Measurements from ENCODE around the gene CNTNAP2.
"Not testable (repeated sequence)": the region's sequence is repeated elsewhere in the genome, so short reads cannot be mapped to it uniquely, and the experiment has no call there.

CNTNAP2 gene

GRCh38 chr7:148028165-148028564 is 1911.6 kb downstream of the CNTNAP2 start:
- no peak for DNase-seq (ENCODE audit: low spot score)

GRCh38 chr7:148031019-148031418 is 1914.4 kb downstream of the CNTNAP2 start:
- no peak for DNase-seq (ENCODE audit: low spot score)

- DNase-seq (ENCODE audit: low spot score): no peak
These were observed 1915.2 kb downstream of the CNTNAP2 start for GRCh38 chr7:148031811-148032210.

GRCh38 chr7:148035950-148036349 is 1919.3 kb downstream of the CNTNAP2 start:
- DNase-seq (ENCODE audit: low spot score): no peak

- no peak for DNase-seq (ENCODE audit: low spot score)
These were observed 1920.4 kb downstream of the CNTNAP2 start for GRCh38 chr7:148037044-148037443.

GRCh38 chr7:148041156-148041555 is 1924.6 kb downstream of the CNTNAP2 start:
- no peak for DNase-seq (ENCODE audit: low spot score)

GRCh38 chr7:148042935-148043631 is 1926.5 kb downstream of the CNTNAP2 start:
- peak; percentile 66 for DNase-seq (ENCODE audit: low spot score)

GRCh38 chr7:148044173-148044572 is 1927.6 kb downstream of the CNTNAP2 start:
- no peak for DNase-seq (ENCODE audit: low spot score)

GRCh38 chr7:148045521-148045920 is 1928.9 kb downstream of the CNTNAP2 start:
- DNase-seq (ENCODE audit: low spot score): no peak

GRCh38 chr7:148049068-148049467 is 1932.5 kb downstream of the CNTNAP2 start:
- no peak for DNase-seq (ENCODE audit: low spot score)

GRCh38 chr7:148050492-148051158 is 1934.0 kb downstream of the CNTNAP2 start:
- DNase-seq (ENCODE audit: low spot score): no peak

- no peak for DNase-seq (ENCODE audit: low spot score)
These were observed 1939.8 kb downstream of the CNTNAP2 start for GRCh38 chr7:148056406-148056805.

GRCh38 chr7:148058092-148058491 is 1941.5 kb downstream of the CNTNAP2 start:
- DNase-seq (ENCODE audit: low spot score): no peak

- no peak for DNase-seq (ENCODE audit: low spot score)
These were observed 1942.2 kb downstream of the CNTNAP2 start for GRCh38 chr7:148058753-148059152.

- no peak for DNase-seq (ENCODE audit: low spot score)
These were observed 1944.1 kb downstream of the CNTNAP2 start for GRCh38 chr7:148060724-148061123.

- DNase-seq (ENCODE audit: low spot score): not testable (repeated sequence)
These were observed 1961.5 kb downstream of the CNTNAP2 start for GRCh38 chr7:148078111-148078510.

- no peak for DNase-seq (ENCODE audit: low spot score)
These were observed 1962.8 kb downstream of the CNTNAP2 start for GRCh38 chr7:148079206-148080080.

GRCh38 chr7:148083448-148083847 is 1966.8 kb downstream of the CNTNAP2 start:
- DNase-seq (ENCODE audit: low spot score): no peak

- peak; percentile 83 for DNase-seq (ENCODE audit: low spot score)
These were observed 1967.5 kb downstream of the CNTNAP2 start for GRCh38 chr7:148084138-148084537.

GRCh38 chr7:148091882-148092281 is 1975.3 kb downstream of the CNTNAP2 start:
- no peak for DNase-seq (ENCODE audit: low spot score)

GRCh38 chr7:148093375-148094166 is 1977.0 kb downstream of the CNTNAP2 start:
- DNase-seq (ENCODE audit: low spot score): no peak

GRCh38 chr7:148095066-148095465 is 1978.5 kb downstream of the CNTNAP2 start:
- DNase-seq (ENCODE audit: low spot score): no peak
